HG03575 (cell line): Measurements from ENCODE around the gene GRID1.

ENCODE experiments used
- ATAC-seq: cut with Tn5 transposase; IDR thresholded peaks from one replicate; pipeline ENCODE4 v1.9.1; 2021; ENCODE audit not compliant: unreplicated experiment, insufficient number of reproducible peaks, low FRiP score; ENCODE audit errors: extremely low read depth

The GRID1 gene

DNA sequence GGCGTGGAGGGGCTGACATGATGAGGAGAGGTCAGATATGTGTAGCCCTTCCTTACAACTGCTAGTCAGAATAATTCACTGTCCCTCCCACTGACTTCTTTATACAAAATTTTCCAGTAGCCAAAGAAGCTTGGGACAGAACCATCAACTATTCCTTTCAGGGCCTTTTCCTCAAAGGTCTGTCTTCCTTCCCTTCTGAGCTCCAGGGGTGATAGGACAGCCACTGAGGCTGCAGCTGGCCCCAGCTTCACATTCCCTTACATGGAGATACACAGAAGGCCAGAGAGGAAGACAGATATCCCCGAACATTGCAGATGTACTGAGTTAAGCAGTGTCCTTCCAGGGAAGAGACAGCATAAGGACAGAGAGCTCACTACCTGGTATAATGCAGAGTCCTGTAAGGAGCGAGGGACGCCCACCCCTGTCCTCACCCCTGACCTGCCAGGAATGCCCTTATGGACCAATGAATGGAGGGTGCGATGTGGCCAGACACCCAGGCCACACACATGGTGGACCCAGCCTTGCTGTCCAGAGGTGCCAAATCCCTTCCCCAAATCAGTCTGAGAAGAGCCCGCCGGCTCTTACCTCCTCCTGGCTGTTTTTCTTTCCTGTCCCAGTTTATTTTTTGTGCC lies 754.7 kb downstream of the GRID1 start:
- ATAC-seq, result no peak

DNA sequence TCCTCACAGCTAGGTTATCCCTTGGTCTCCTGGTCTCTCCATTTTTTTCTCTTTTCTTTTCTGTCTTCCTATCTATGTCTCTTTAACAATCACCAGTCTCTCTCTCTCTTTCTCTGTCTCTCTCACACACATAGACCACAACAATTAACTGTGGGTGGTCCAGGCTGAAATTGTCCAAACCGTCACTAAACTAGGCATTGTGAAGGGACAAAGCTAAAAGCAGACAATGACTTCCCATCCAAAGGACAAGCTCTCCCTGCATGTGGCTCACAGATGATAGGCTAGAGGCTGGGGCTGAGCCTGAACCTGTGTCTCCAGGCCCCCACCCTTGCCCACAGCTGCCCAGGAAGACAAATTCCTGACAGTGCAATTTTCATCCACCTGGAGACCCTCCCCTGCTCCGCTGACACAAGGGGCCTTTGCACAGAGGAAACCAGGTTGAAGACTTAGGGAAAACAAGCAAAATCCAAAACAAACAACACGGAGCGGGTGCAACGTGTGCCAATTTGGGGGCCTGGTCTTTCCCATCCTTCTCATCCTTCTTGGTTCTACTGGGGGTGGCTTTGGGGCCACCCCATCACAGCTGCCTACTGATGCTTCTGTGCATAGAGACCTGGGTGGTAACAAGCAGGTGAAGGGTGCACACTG lies 755.4 kb downstream of the GRID1 start:
- no peak for ATAC-seq

DNA sequence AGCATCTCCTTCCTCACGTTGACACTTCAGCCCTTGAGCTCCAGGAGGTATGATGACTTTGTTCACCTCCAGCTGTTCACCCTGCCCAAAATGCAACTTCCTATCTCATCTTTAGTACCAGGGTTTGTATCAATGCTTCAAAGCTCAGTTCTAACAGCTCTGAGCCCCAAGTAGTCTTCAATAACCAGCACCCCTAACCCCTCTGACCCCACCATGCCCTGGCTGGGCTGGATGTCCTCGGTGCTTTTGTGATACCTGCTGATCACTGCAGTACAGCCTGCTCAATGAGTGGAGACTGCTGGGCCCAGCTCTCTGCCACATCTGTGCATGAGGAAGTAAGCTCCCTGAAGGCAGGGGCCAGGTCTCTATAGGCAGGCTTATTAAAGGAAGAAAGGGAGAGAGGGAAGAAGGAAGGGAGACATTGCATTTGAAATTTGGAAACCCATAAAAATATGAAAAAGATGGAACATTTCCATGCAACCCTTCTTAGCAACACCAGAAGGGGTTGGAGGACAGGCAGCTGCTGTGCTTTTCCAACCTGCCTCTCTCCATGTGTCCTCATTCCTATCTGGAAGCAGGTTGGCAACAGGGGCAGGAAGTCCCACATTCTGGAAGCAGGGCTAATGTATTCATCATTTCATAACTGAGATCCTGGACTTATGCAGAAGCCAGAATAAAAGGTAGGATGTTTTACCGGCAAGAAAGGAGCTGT lies 756.1 kb downstream of the GRID1 start:
- no peak for ATAC-seq

DNA sequence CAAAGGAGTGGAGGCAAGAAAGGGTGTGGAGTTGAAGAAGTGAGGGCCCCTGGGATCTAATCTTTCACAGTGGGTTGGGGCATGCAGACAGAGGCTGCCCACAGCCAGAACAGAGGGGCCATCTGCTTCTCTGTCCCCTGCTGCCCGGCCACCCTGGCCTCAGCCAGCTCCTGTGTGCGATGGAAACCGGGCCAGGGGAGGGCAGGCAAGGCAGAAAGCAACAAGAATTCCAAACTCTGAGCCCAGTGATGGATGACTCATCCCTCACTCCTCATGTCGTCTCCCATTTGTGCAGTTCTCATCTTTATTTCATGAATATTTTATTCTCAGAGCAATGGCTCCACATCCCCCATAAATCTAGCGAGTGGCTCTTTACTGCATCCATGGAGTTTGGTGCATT lies 757.1 kb downstream of the GRID1 start:
- no peak for ATAC-seq

DNA sequence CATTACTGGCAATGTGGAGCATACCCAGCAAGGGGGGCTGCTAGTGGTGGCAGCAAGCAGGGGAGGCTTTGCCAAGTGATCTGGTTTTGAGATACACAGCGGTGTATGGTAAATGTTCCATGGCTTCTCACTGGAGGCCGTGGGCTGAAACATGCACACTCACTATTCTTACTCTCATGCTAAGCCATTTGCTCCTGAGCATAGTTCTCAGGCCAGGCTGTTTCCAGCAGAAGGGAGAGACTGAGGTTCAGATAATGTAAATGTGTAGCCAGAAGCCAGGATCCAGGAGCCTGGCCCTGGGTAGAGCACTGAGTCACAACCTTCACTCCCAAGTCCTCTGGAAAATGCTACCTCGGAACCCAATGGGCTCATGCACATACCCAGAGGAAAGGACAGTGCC lies 757.9 kb downstream of the GRID1 start:
- no peak for ATAC-seq

DNA sequence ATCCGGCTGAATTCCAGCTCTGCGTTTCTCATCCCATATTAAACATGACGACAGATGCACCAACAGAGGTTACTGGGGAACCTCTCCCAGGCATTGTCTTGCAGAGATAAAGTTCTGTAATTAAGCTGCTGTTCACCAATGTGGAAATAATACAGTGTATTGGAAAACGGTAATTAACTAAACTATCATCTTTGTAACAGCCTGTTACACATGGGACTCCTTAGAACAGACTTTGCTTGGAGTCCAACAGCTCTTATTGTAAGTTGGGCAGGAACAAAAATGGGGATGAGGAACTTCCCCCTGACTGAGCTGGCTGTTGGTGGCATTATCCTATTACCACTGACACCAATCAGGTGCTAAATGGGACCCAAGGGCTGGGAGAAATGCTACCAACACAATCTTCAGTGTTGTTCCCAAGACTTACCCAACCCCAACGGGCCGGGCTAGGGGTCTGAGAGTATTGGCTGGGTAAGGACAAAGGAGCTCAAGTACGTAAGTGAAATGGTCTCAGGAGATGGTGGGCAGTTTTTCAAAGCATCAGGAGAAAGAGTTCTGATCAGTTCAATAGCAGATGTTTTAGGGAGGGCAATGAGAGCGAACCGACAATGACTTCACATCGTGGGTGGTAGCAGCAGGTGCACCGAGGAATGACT lies 759.4 kb downstream of the GRID1 start:
- no peak for ATAC-seq

DNA sequence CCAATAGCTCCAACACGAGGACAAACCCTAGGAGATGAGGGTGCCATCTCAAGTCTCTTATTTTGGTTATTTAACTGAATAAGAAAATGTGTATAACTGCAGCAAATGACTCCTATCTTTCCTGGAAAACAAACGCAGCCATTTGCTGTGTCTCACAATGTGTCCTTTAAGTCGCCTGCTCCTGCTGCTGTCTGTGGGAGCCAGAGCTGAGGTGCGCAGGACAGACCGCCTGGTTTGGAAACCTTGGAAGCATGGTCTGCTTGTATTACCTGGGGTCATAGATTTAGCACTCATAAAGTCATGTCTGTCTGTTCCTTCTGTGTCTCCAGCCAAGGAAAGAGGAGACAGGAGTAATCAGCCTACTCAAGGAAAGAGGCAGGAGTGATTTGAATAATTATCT lies 760.2 kb downstream of the GRID1 start:
- no peak for ATAC-seq

DNA sequence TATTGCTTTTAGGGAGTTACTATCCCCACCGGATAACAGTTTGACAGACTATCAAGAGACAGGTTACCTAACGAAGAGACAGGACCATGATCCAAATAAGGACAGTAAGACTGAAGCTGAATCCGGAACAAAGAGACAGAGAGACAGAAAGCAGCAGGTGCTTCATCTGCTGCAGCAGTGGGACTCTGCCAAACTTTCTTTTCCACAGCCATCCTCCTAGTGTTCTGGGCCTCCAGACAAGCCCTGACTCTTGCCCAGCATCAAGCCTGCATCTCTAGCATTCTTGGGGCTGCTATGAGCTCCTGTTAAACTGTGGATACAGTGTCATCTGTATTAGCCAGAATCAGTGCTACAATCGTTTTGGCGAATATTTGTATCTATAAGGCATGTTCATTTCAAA lies 761.7 kb downstream of the GRID1 start:
- ATAC-seq, result no peak

DNA sequence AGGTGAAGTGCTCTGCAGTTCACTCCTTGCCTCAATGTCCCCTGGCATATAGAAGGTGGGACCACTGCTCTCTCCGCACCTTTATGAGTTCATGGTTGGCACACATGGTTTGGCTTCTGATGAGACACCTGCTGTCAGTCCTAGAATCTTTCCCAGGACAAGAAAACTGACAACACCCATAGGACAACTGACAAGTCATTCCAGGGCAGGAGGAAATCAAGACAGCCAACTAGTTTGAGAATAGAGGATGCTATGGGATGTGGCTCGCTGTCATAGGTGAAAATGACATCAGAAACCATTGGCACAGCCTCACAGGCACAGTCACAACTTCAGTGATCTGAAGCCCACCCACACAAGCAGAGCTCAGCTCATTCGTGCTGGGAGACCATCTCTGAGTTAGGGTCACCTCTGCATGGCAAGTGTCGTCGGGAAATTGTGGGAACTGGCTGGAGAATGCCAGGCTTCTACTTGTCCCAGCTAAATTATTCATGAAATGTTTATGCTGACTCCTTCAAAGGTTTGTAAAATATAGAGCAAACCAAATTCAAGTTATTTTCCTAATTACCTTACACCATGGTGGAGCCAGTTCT lies 762.4 kb downstream of the GRID1 start:
- no peak for ATAC-seq

DNA sequence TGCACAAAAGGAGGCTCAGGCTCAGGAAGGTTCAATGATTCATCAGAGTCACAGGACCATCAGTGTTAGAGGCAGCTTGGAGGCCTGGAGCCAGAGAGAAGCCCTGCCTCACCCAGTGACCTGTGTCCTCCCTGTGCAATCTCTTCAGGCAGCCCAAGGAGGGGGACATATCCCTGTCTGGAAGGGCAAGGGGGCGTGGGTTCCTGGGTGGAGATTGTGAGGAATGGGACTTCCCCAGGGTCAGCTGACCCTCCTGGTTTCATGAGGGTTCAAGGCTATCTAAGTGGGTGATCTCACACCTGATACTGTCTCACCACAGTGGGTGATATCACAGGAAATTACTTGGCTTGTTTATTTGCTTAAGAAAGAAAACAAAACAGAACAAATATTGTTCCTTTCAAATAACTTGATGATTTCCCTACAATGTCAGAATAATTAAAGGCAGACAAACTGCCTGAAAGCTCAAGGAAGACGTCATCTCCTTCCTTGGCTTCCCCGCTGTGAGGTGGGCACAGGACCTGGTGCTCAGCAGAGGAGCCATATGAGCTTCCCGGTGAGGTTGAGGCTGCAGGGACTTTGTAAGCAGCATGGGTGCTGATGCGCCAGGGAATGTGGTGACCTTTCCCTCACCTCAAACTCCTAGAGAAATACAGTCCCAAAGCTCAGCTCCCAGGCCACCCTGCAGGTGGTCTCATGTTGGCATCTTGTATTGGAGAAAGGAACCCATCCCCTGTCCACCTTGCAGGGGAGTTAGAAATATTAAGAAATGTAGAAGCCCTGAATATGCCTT lies 763.2 kb downstream of the GRID1 start:
- no peak for ATAC-seq

DNA sequence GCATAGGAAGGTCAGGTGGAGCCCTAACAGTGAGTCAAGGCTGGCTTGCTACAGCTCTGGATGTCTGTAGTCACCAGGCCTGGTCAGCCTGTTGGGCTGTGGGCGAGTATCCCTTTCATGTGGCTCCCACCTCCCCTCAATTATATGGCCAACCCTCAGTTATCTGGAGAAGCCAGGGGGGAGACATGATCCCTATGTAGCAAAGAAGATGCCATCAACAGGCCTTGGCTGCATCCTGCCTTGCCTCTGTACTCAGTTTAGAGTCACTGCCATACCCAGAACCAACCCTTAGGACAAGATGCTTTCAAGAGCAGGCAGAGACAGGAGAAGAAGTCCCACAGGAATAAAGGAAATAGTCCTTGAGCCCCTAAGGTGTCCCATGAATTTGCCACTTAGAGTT lies 763.9 kb downstream of the GRID1 start:
- no peak for ATAC-seq

DNA sequence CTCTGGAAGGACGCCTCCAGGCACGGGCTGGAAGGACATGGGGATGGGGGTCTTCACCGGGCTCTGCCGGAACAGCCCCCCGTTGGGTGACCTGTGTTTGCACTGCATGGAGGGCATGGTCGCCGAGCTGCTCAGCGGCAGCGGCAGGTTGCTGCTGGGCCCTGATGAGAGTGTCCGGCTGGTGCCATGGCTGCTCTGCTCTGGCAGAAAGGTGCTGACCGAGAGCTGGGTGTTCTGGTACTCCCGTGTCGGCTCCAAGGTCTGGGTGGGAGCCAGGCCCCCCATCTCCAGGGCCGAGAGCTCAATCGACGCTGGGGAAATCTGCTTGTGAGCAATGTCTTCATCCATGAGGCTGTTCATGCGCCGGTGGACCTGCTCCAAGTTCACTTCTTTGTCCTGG lies 764.3 kb downstream of the GRID1 start:
- ATAC-seq, result no peak

DNA sequence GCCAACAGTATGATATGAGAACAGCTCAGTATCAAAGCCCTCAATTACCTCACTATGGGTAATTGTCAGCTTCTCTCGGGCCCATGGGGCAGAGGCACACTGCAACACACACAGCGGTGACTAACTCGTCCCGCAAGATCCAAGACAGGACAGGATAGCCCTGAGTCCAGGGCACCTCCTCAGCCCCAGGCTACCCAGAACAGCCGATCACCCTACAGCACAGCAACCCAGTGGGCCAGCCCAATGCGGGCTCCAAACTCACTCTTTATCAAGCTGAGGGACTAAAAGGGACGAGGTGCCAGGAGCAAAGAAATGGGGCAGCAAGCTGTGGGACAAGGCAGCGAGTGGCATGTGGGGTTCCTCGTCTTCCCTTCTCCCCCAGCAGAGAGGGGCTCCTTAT lies 765.1 kb downstream of the GRID1 start:
- ATAC-seq, result no peak

DNA sequence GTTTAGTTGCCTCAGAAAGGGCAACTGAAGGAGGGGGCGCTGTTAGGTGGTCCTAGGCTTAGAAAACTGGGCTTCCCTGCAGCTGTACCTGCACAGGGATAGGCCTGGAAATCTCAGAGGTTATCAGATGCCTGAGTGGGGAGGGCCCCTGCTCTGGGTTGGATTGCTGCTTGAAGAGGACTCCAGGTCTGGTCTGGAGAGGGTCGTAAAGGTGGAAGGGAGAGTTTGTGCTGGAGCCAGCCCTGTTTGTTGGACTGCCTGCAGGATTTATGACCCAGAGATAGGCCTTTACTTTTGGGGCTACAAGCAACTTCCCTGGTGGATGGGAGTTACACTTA lies 765.9 kb downstream of the GRID1 start:
- ATAC-seq, result no peak

DNA sequence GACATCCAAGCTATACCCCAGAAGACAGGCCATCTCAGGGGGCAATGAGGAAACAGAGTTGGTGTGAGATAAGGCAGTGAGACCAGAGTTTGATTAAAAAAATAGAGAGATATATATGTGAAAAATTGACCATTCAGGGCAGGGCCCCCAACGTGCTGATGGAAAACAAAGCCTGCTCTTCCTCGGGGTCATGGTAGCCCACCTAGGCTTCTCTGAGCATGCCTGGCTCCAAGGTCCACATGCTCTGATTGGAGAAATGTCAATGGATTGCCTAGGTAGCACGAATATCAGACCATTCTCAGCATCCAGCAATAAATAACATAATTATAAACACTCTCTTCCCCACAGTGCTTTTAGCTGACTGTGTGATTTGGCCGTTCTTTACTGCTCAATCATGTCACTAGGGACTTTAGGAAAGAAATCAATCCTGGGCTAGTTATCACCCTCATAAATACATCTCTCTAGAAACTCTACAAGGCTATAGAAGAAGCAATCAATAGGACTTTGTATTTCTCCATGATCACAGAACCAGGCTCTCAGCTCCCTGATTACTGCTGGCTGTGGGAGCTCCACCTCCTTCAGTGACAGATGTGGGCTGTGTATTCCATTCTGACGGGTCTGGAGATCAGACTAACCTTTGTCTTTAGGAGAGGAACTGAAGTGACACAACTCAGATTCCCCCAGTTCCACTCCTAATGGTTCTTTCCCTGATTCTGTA lies 766.4 kb downstream of the GRID1 start:
- no peak for ATAC-seq

DNA sequence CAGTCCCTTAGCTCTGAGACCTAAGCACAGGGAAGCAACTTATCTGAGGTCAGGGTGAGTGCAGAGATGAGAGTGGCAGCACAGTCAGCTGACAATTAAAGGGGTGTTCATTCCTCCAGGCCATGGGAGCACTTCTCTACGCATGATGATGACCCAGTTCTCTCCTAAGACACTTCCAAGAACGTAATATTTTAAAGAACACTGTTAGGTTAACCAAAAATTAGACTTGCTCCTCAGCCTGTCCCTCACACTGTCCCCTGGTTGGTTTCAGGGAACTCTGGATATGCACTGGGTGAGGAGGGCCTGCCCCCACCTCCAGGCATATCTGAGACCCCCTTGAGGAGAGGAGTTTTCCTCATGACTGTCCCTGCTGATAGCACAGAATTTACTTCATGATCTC lies 767.5 kb downstream of the GRID1 start:
- no peak for ATAC-seq

DNA sequence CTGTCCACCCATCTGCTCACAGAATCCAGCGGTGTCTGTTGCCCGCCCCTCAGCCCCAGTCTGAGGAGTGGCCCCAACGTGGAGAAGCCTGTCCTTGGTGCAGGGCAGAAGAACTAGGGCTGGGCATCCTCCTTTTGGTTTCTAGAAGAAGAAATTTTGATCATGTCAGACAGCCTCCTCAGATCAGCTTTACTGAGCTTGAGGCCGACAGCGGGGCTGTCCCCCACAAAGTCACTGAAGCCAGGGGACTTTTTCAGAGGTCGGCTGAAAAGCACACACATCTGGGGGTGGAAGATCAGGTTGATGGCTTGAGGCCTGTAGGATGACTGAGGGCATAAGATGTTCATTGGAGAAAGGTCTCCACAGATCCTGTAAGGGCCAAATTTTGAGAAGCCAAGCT lies 767.9 kb downstream of the GRID1 start:
- no peak for ATAC-seq

DNA sequence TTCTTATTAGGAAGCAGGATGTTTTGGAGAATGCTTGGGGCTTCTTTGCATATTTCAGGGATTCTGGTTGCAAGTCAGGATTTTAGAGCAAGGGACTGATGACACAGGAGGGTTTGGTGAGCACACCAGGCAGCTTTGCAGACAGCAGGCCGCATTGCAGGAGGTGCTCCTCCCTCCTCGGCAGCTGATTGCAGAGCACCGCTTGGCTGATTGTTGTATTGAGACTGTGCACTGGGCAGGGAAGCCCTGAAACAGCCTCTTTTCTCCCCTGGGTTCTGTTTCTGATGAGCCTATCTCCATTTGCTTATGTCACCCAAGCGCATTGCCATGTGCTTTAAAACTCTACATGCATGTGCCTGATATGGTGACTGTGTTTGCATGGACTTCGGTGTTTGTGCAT lies 769.6 kb downstream of the GRID1 start:
- no peak for ATAC-seq

DNA sequence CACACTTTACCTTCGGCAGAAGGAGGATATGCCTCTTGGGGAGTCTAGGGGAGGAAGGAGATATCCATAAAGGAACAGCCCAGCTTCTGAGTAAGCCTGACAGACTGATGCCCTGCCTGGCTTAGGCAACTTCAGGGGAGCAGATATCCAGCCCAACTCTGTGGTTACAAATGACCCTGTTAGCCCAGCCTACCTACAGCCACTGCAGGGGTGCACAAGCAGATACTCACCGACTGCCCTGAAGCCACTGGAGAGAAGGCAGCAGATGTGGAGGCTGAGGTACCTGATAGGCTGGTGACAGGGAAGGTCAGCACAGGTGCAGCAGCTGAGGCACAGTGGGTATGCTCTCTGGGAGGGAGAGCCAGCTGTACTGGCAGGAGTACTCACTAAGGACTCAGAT lies 770.2 kb downstream of the GRID1 start:
- no peak for ATAC-seq
